Posterior vena cava (tissue), 2 donors: ENCODE measurements around the gene NXPH1. TPM values are rescaled to one million over a fixed set of nuclear protein-coding genes. Genes with fewer than 3 reads are reported as not detected.

Experiments used
- DNase-seq: peaks from one replicate; pipeline ENCODE4 v3.0.0-alpha.2; 2020; ENCODE audit warnings: low spot score
- intact Hi-C, 2 donors: fragments of 100-400 bp; cut with DNase I; formaldehyde crosslinking; loops; one replicate each; pipeline versions ENCODE4 v1.14.1 to v1.14.2; 2022 to 2023
- total RNA-seq, 2 donors: library from RNA; stranded (reverse); fragmentation: NEBNext Ultra II Directional; extraction: Animal tissue kit (Norgen Biotek cat#: 25700); gene quantifications; one replicate each; pipeline ENCODE4 v1.2.1, GENCODE V29; 2021
- donor health status: DM: yes; HTN: yes; CAD: no.
- donor health status: DM: yes; HTN: yes; CAD: no.

Gene NXPH1
- total RNA-seq, 2 donors from 2014 or later, result not detected

DNA sequence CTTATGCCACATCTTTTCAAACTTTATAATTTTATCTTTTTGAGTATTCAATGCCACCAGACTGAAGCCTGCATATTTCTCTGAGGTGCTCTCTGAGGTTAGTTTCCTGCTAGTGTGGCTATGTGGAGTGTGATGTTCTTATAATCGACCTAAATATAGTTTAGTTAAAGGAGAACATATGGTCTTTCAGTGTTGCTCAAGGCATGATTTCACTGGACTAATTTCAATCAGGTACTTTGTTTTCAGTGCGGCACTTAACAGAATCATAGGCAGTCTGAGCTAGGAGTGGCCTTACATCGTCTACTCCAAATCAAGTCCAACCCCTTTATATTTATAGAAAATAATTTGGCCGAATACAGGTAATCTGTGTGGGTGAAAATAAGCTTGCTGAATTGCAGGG lies 134.2 kb downstream of the NXPH1 start:
- DNase-seq, result no peak
- intact Hi-C loops, result no loop called here

DNA sequence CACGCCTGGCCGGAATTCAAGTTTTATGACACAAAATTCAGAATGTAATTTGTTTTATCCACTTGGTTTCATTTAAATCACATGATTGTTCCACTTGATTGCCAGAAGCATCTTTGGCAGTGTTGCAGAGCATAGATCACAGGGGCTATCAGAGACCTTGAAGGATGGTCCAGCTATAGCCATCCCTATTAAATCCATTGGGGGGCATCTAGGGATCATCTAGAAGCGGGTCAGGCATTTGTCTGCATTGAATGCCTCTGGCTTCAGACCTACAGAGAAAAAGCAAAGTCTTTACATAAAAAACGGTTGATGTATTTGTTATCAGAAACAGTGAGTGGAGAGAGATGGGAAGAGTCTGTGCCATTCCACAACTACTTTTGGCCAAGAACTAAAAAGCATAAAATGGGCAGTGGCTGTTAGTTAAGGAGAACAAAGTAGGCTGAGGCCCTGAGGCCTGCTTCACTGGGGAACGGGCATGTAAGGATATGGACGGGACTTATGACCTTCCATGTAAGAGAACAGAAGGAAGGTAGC lies 146.3 kb downstream of the NXPH1 start:
- intact Hi-C loops, result loop anchor here in 1 of 2 donors (10.0 kb wide), 1 partner anchor 75 kb away; no protein-coding TSS in a partner anchor
- DNase-seq, result no peak

DNA sequence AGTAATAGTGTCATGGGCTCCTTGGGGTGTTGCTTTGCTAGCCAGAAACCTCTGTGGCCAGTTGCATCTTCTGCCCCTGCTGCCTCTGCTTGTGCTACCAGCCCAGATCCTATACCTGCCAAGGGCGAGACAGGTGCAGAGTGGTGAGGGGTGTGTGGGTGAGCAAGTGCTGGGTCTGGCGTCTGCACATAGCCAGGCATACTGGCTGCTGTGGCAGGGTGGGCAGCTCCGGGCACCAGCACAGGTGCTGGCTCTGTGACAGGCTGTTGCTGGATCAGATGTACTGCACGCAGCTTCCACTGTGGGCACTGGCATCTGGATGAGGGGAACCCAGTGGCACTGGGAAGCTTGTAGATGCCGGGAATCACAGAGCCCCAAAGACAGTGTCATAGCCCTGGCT lies 148.4 kb downstream of the NXPH1 start:
- no peak for DNase-seq
- intact Hi-C loops, result no loop called here

GRCh38 chr7:8582728-8583127 lies 149.3 kb downstream of the NXPH1 start:
- intact Hi-C loops, result no loop called here
- no peak for DNase-seq

GRCh38 chr7:8585591-8585990 lies 152.2 kb downstream of the NXPH1 start:
- no peak for DNase-seq
- intact Hi-C loops, result no loop called here

- no peak for DNase-seq
- intact Hi-C loops, result no loop called here
Observed at GRCh38 chr7:8590225-8590624, 156.8 kb downstream of the NXPH1 start.

- intact Hi-C loops, result no loop called here
Observed at GRCh38 chr7:8590791-8591190, 157.4 kb downstream of the NXPH1 start.

GRCh38 chr7:8591289-8591688 lies 157.9 kb downstream of the NXPH1 start:
- intact Hi-C loops, result no loop called here
- no peak for DNase-seq

More at GRCh38 chr7:8590791-8591190, 157.4 kb downstream of the NXPH1 start:
- no peak for DNase-seq

DNA sequence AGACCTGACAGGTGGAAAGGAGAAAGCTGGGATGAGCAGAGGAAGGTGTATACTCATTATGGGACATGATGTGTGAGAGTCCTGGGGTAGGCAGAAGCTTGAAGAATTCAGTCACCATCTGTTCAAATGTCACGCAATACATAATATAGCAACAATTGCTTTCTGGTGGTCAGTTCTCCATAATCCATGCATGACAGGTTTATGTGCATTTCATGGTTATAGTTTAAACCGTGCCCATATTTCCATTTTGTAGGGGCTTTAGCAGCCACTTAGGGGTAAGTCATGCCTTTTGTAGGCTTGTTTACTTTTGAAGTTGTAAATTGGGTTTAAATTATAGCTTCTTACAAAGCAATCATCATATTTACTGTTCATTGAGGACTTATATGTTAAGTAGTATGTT lies 158.8 kb downstream of the NXPH1 start:
- intact Hi-C loops, result no loop called here
- no peak for DNase-seq

DNA sequence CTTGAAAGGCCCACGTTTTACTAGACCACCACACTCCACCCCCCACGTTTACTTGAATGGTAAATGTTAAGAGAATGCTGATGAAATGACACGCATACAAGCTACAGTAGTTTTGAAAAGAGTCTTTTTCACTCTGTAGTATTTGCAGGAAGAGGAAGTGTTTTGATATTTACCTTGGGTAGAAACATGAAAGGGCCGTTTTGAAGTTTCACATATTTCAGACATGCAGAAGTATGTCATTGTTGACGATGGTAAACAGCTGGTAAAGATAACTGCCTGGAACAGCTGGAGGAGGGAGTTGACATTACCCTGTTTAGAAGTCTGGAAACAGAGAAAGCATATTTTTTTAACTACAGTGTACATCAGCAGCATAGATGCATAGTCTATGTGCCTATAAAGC lies 160.7 kb downstream of the NXPH1 start:
- intact Hi-C loops, result no loop called here
- DNase-seq, result no peak

DNA sequence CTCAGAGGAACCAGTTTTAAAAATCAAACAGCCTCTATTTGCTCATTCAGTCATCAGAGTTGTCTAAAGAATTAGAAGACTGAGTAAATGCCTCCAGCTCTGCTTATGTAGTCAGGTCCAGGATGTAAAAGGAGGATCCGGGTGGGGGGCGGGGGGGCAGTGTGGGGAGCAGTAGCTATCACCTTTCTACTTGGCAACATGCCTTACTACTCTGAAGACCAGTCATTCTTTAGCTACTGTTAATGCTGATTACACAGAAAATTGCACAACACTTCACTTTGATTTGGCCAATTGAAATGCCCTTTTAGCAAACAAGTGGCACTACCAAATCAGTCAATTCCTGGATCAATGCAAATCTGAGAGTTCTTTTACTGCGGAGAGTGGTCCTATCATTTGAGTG lies 164.2 kb downstream of the NXPH1 start:
- no peak for DNase-seq
- intact Hi-C loops, result no loop called here

DNA sequence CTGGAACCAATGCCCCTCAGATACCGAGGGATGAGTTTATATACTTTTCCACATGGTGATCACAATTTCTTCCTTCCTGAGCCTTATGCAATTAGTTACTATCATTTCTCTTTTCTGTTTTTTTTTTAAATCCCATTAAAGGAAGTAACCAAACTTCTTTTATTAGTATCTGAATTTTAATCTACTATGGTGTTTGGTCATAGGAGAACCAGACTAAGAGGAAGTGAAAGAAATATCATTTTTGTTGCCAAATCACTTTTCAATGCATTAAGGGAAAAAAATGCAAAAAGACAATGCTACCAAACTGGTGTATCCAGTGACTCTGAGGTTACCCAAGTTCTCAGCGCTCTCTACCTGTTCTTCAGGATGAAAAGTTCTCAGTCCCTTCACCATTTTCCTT lies 167.7 kb downstream of the NXPH1 start:
- intact Hi-C loops, result no loop called here
- no peak for DNase-seq

DNA sequence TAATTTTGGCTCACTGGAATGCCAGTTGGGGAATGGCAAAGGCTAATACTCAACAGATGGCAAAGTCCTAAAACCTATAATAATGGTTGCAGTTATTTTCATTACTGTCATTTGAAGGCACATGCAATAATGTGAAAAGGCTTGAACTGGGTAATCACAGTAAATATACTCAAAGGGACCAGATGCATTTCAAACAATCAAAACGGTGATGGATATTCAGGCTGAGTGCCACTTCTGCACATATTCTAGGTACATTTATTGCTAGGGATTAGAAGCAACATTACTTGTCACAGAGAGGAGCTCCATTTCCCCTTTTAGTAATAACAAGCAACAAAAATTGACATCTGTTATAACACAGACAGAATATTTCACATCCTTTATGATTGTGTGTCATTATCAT lies 171.8 kb downstream of the NXPH1 start:
- intact Hi-C loops, result loop anchor here in 1 of 2 donors (5.0 kb wide), 1 partner anchor 1187 kb away; no protein-coding TSS in a partner anchor

DNA sequence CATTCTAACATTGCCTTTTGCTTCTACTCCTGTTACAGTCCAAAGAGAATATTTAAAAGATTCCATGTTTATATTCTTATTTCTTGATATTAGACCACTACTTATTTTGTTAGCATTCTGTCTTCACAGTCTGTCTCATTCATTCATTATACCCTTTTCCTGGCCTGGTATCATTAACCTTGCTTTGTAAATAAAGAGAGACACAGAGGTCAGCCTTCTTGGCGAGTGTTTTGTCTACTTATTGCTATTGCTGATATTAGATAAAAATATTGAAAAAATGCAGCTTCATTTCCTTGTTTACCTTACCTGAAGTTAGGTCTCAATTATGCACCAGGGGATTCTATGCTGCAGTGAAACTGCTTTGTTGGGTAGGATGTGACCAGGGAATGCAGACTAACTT lies 179.2 kb downstream of the NXPH1 start:
- intact Hi-C loops, result no loop called here

More for the DNA sequence above, 171.8 kb downstream of the NXPH1 start:
- DNase-seq, result no peak

GRCh38 chr7:8613191-8613590 lies 179.8 kb downstream of the NXPH1 start:
- no peak for DNase-seq
- intact Hi-C loops, result no loop called here

More for the DNA sequence above, 179.2 kb downstream of the NXPH1 start:
- no peak for DNase-seq

DNA sequence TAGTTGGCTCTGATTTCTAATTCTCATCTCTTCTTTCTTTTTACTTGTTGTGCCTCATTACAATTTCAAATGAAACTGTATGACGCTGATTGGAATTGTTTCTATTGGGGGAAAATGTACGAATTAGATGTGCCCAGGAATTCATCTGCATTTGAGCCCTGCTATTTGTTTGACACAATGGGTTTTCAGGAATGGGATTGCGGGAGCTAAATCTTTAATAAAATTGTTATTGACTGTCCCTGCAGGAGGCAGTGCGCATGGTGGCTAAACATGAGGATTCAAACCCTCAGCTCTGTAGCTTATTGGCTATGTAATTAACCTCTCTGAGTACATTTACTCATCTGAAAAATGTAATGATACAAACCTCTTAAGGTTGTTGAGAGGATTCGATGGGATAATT lies 181.6 kb downstream of the NXPH1 start:
- DNase-seq, result no peak
- intact Hi-C loops, result no loop called here

DNA sequence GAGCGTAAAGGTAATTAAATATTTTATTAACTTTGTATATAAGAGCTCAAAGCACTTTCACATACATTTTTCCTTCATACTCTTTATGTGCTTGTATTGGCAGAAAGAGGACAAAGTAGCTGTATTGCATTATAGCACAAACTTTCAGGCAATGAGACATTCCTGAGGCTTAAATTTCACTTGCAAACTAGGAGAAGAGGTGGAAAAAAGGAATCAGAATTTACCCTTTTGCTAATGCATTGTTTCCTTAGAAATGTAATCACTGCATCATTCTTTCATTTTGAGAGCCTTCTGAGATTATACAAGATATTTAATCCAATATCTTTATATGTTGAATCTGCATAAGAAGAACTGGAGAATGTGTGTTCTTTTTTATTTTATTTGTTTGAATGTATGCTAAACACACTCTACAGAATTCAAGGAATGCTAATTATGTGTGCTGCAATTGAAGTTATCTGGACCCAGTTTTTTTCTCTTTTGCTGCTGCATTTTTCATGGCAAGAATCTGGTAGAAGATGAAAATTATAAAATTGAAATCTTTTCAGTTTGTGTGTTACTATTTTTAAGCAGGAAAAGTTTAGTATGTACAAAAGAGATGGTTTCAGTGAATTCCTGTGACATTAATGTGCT lies 185.1 kb downstream of the NXPH1 start:
- intact Hi-C loops, result no loop called here
- DNase-seq, result no peak

DNA sequence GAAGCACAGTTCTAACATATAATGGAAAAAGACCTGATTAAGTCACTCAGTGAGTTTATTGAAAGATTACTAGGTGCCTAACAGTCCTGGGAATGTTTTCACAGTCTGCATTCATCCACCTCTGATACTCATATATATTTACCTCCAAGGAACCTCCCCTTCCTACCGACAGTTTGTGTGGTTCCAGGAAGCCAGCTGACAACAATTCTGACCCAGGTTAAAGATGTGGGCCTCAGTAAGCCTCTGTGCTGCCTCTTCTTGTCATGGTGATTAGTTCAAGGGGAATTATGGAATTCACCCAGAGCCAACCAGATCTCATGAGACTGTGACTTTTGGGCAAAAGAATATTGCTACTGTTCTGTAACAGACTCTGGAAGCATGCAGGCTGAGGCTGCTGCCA lies 186.8 kb downstream of the NXPH1 start:
- intact Hi-C loops, result no loop called here

DNA sequence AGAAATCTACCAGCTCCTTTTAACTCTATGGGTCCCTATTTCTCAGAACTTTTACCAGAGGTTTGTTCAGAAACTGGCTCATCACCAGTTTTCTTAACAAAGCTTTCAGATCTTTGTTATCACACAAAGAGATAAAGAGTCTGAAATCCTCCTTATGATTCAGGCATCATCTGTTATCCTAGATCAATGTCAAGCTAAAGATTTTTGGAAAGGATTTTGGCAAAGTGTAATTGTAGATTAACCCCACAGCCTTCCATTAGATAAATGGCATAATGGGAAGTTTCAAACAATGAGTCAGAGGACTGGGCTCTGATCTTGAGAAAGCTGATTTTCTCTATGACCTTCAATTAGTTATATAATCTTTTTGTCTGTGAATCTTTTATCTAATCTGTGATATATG lies 192.2 kb downstream of the NXPH1 start:
- intact Hi-C loops, result no loop called here
- DNase-seq, result no peak

More for the DNA sequence above, 186.8 kb downstream of the NXPH1 start:
- DNase-seq, result no peak

- intact Hi-C loops, result no loop called here
- no peak for DNase-seq
Observed at GRCh38 chr7:8627325-8627724, 193.9 kb downstream of the NXPH1 start.

- intact Hi-C loops, result no loop called here
- DNase-seq, result no peak
Observed at GRCh38 chr7:8628656-8629055, 195.2 kb downstream of the NXPH1 start.
